ENCODE data around the gene C2orf92. TPM values are rescaled to one million over a fixed set of nuclear protein-coding genes. Genes with fewer than 3 reads are reported as not detected.

Gene C2orf92
- total RNA-seq, 1 donor from 2014 or later, result 11.0 TPM

DNA sequence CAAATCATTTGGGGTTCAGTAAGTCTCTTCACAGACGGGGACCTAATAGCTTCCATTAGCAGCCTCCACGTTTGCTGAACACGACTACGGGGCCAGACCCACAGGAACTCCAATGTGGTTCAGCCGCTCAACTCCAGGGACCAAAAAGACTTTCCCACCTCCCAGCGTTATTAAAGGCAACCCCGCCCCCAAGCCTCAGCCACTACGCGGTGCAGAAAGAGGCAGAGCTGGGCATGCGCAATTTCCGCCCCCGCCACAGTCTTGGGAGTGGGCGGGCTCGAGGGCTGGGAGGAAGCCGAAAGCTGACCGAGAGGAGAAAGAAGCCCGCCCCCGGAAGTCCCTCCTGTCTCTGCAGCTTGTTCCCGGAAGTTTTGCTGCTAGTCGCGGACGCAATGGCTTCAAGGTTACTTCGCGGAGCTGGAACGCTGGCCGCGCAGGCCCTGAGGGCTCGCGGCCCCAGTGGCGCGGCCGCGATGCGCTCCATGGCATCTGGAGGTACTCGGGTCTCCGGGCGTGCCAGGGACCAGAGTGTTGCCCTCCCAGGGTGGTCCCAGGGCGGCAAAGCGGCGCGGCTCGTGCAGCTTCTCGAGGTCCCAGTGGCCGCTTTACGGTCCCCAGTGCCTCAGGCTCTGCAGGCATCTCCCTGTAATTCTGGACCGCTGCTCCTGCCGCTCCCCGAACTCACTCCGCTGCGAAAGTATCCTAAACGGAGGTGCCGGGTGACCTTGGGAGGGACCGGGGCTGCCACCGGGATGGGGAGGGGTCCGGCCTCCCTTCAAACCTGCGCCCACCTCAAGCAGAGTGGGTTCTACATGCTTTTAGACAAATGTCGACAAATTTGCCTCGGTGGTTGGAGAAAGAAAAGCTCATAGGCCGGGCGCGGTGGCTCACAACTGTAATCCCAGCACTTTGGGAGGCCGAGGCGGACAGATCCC lies 23.6 kb upstream of the C2orf92 start, which contains the start of gene COX5B:
Gene COX5B (plus strand): TSS at position 368 of the 935 bp plus-strand sequence. CDS start 25 bp downstream, at position 393.
- H3K4me1 ChIP-seq, result peaks cover 21% of the 10 kb centered on the region
- intact Hi-C loops (cut with DNase I), result no loop called here
- H3K27me3 ChIP-seq, result no peaks in the 10 kb centered on the region
- peaks cover 0 to 24% of the 10 kb centered on the region in 2 donors for H3K36me3 ChIP-seq
- H3K27ac ChIP-seq, result peak within 1 kb of the TSS; percentile 96
- H3K4me3 ChIP-seq, result peak within 1 kb of the TSS; percentile 74 to 97
- no peaks in the 10 kb centered on the region for H3K9me3 ChIP-seq
- DNase-seq (ENCODE audit: extremely low spot score in 2 of 2), result peak in 1 of 2 donors; percentile 98
- peak; percentile 63 to 80 for TF ChIP-seq POLR2A (IDR thresholded peaks at IDR 0.05)
- peak; percentile 92 to 99 for TF ChIP-seq POLR2AphosphoS5 (IDR thresholded peaks at IDR 0.05; ENCODE audit: insufficient read depth in 1 of 2, low read depth in 1 of 2)
- TF ChIP-seq, protein P1, sequence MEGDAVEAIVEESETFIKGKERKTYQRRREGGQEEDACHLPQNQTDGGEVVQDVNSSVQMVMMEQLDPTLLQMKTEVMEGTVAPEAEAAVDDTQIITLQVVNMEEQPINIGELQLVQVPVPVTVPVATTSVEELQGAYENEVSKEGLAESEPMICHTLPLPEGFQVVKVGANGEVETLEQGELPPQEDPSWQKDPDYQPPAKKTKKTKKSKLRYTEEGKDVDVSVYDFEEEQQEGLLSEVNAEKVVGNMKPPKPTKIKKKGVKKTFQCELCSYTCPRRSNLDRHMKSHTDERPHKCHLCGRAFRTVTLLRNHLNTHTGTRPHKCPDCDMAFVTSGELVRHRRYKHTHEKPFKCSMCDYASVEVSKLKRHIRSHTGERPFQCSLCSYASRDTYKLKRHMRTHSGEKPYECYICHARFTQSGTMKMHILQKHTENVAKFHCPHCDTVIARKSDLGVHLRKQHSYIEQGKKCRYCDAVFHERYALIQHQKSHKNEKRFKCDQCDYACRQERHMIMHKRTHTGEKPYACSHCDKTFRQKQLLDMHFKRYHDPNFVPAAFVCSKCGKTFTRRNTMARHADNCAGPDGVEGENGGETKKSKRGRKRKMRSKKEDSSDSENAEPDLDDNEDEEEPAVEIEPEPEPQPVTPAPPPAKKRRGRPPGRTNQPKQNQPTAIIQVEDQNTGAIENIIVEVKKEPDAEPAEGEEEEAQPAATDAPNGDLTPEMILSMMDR (IDR thresholded peaks at IDR 0.05), result no peak

DNA sequence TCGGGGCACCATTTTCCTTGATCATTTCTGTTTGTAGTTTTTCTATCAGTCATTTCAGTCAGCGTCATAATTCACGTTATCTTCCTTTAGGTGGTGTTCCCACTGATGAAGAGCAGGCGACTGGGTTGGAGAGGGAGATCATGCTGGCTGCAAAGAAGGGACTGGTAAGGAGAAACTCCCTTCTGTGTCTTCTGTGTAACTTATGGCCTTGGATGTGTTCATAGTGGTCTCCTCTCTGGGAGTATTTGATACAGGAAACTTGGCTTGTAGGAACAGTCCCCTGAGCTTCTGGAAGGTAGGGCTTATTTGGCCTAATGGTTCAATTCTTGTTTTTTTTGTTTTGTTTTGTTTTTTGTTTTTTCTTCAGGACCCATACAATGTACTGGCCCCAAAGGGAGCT lies 22.5 kb upstream of the C2orf92 start:
- H3K27ac ChIP-seq, result peak overlapping the region; percentile 96
- DNase-seq (ENCODE audit: extremely low spot score in 2 of 2), result no peak
- TF ChIP-seq, protein P1 (IDR thresholded peaks at IDR 0.05), result no peak
- TF ChIP-seq POLR2AphosphoS5 (IDR thresholded peaks at IDR 0.05; ENCODE audit: insufficient read depth in 1 of 2, low read depth in 1 of 2) (no peak), POLR2A (IDR thresholded peaks at IDR 0.05) (no peak)
- no peaks in the 10 kb centered on the region for H3K9me3 ChIP-seq
- H3K36me3 ChIP-seq, result peaks cover 0 to 24% of the 10 kb centered on the region in 2 donors
- intact Hi-C loops (cut with DNase I), result no loop called here
- peak overlapping the region; percentile 74 to 97 for H3K4me3 ChIP-seq
- H3K4me1 ChIP-seq, result peaks cover 21% of the 10 kb centered on the region
- no peaks in the 10 kb centered on the region for H3K27me3 ChIP-seq

DNA sequence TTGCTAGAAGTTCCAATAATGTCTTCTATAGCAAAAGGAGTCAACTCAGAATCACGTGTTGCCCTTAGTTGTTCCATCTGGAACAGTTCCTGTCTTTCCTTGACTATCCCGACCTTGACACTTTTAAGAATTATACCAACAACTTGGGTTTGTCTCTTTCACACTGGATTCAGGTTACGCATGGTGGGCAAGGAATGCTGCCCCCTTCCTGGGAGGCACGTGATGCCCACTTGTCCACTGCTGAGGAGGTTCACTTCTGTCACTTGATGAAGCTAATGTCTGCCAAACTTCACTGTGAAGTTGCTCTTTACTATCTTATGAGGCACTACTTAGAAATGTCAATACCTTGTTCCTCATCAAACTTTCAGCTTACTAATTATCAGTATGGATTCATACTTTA lies 18.4 kb upstream of the C2orf92 start:
- peaks cover 13% of the 10 kb centered on the region for H3K4me1 ChIP-seq
- H3K9me3 ChIP-seq, result no peaks in the 10 kb centered on the region
- no peaks in the 10 kb centered on the region for H3K27me3 ChIP-seq
- no peak overlapping the region for H3K27ac ChIP-seq
- no peak for DNase-seq (ENCODE audit: extremely low spot score in 2 of 2)
- peaks cover 0 to 24% of the 10 kb centered on the region in 2 donors for H3K36me3 ChIP-seq
- TF ChIP-seq POLR2AphosphoS5 (IDR thresholded peaks at IDR 0.05; ENCODE audit: insufficient read depth in 1 of 2, low read depth in 1 of 2) (no peak), POLR2A (IDR thresholded peaks at IDR 0.05) (no peak)
- TF ChIP-seq, protein P1 (IDR thresholded peaks at IDR 0.05), result no peak
- intact Hi-C loops (cut with DNase I), result no loop called here
- no peak overlapping the region for H3K4me3 ChIP-seq

DNA sequence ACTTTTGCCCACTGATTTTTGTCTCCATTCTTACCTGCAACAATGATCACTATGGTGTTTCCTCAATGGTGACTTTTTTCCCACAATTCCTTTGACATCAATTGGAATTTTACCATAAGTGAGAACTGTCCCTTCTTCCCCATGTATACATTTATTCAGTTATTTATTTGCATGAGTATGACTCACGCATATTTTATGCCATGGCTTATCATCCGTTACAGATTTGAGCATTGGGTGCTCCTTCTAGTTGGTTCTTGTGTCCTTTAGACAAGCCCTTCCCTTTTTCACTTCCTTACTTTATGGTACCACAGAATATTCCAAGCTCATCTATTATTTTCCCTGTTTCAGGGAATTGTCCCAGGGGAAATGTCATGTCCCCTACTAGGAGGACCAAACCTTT lies 16.0 kb upstream of the C2orf92 start:
- peaks cover 0 to 32% of the 10 kb centered on the region in 2 donors for H3K36me3 ChIP-seq
- H3K27me3 ChIP-seq, result no peaks in the 10 kb centered on the region
- H3K27ac ChIP-seq, result no peak overlapping the region
- H3K4me1 ChIP-seq, result no peaks in the 10 kb centered on the region
- no peak overlapping the region for H3K4me3 ChIP-seq
- intact Hi-C loops (cut with DNase I), result no loop called here
- H3K9me3 ChIP-seq, result no peaks in the 10 kb centered on the region
- DNase-seq (ENCODE audit: extremely low spot score in 2 of 2), result no peak
- TF ChIP-seq POLR2AphosphoS5 (IDR thresholded peaks at IDR 0.05; ENCODE audit: insufficient read depth in 1 of 2, low read depth in 1 of 2), result no peak
- TF ChIP-seq, protein P1 (IDR thresholded peaks at IDR 0.05), result no peak
- no peak for TF ChIP-seq POLR2A (IDR thresholded peaks at IDR 0.05)

DNA sequence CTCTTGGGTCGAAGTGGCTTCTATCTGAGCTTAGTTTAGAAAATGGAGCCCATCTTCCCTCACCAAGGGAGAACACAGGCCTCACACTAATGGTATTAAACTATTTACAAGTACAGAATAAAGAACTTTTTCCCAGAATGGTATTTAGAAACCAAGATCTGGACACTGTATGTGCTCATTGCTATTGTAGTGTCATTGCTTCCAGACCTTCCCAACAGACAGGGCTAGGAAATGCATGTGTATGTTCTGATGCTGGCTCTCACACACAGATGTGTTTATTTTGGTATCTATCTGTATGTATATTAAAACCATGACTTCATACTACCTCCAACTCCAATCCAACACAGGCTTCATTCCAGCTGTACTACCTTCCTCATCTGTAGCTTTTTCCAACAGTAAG lies 15.6 kb upstream of the C2orf92 start:
- Histone ChIP-seq H3K4me3 (no peak overlapping the region), H3K9me3 (no peaks in the 10 kb centered on the region), H3K36me3 (peaks cover 0 to 34% of the 10 kb centered on the region in 2 donors), H3K27me3 (no peaks in the 10 kb centered on the region), H3K4me1 (no peaks in the 10 kb centered on the region), H3K27ac (no peak overlapping the region)
- TF ChIP-seq, protein P1 (IDR thresholded peaks at IDR 0.05), result no peak
- TF ChIP-seq POLR2A (IDR thresholded peaks at IDR 0.05), result no peak
- no peak for TF ChIP-seq POLR2AphosphoS5 (IDR thresholded peaks at IDR 0.05; ENCODE audit: insufficient read depth in 1 of 2, low read depth in 1 of 2)
- intact Hi-C loops (cut with DNase I), result no loop called here
- no peak for DNase-seq (ENCODE audit: extremely low spot score in 2 of 2)

Data from vagina (tissue), 2 donors.